HG02973 (cell line): ENCODE measurements around the gene SRPRB.

Experiments used
- ATAC-seq: cut with Tn5 transposase; IDR thresholded peaks from one replicate; pipeline ENCODE4 v1.9.1; 2021; ENCODE audit warnings: moderate library complexity; ENCODE audit not compliant: unreplicated experiment

SRPRB gene

GRCh38 chr3:133840055-133840737 lies 34.6 kb downstream of the SRPRB start:
- no peak for ATAC-seq

GRCh38 chr3:133840767-133841166 lies 35.2 kb downstream of the SRPRB start:
- no peak for ATAC-seq

- ATAC-seq = no peak
Measured at GRCh38 chr3:133841196-133841595, 35.6 kb downstream of the SRPRB start.

GRCh38 chr3:133842158-133842557 lies 36.5 kb downstream of the SRPRB start:
- no peak for ATAC-seq

GRCh38 chr3:133843634-133844033 lies 38.0 kb downstream of the SRPRB start:
- ATAC-seq = no peak

GRCh38 chr3:133845127-133845526 lies 39.5 kb downstream of the SRPRB start:
- ATAC-seq = no peak

GRCh38 chr3:133849346-133849745 lies 43.7 kb downstream of the SRPRB start:
- ATAC-seq = no peak

- ATAC-seq = no peak
Measured at GRCh38 chr3:133850034-133850433, 44.4 kb downstream of the SRPRB start.

- peak; percentile 59 for ATAC-seq
Measured at GRCh38 chr3:133851266-133851906, 45.8 kb downstream of the SRPRB start.

GRCh38 chr3:133851931-133852330 lies 46.3 kb downstream of the SRPRB start:
- ATAC-seq = no peak

- ATAC-seq = no peak
Measured at GRCh38 chr3:133853063-133853924, 47.7 kb downstream of the SRPRB start.

GRCh38 chr3:133853925-133854227 lies 48.3 kb downstream of the SRPRB start:
- ATAC-seq = no peak

- no peak for ATAC-seq
Measured at GRCh38 chr3:133854264-133855001, 48.8 kb downstream of the SRPRB start.

GRCh38 chr3:133855002-133855370 lies 49.4 kb downstream of the SRPRB start:
- ATAC-seq = no peak

- ATAC-seq = no peak
Measured at GRCh38 chr3:133855772-133856171, 50.2 kb downstream of the SRPRB start.

GRCh38 chr3:133856316-133856715 lies 50.7 kb downstream of the SRPRB start:
- ATAC-seq = no peak

GRCh38 chr3:133857767-133858166 lies 52.2 kb downstream of the SRPRB start:
- no peak for ATAC-seq

- no peak for ATAC-seq
Measured at GRCh38 chr3:133859381-133860234, 54.0 kb downstream of the SRPRB start.

GRCh38 chr3:133860519-133860918 lies 54.9 kb downstream of the SRPRB start:
- no peak for ATAC-seq

GRCh38 chr3:133862161-133862560 lies 56.5 kb downstream of the SRPRB start:
- no peak for ATAC-seq
